NCI-H1048 (cell line): Measurements from ENCODE around the gene TMEM135.
"Not testable (repeated sequence)": the region's sequence is repeated elsewhere in the genome, so short reads cannot be mapped to it uniquely, and the experiment has no call there.

Experiments used
- DNase-seq: peaks from one replicate; lab custom pipeline; 2025; lab: John Stamatoyannopoulos, UW

The TMEM135 gene

GRCh38 chr11:87143641-87144040 is 105.9 kb downstream of the TMEM135 start:
- no peak for DNase-seq

DNA sequence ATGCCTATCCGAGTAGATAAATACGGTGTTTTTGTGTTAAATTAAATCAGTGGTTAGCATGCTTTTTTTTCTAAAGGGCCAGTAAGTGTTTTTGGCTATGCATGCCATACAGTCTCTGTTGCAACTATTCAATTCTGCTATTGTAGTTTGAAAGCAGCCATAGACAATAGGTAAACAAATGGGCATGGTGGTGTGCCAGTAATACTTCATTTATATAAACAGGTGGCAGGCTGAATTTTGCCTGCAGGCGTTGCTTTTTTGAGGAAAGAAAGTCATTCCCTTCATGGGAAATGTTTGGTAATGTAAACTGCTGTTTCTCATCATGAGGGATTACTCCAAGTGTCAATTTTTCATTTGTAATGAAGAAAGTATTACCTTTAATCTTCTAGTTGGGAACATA is 106.5 kb downstream of the TMEM135 start:
- DNase-seq, result no peak

- no peak for DNase-seq
Measured at GRCh38 chr11:87148749-87149148, 111.0 kb downstream of the TMEM135 start.

DNA sequence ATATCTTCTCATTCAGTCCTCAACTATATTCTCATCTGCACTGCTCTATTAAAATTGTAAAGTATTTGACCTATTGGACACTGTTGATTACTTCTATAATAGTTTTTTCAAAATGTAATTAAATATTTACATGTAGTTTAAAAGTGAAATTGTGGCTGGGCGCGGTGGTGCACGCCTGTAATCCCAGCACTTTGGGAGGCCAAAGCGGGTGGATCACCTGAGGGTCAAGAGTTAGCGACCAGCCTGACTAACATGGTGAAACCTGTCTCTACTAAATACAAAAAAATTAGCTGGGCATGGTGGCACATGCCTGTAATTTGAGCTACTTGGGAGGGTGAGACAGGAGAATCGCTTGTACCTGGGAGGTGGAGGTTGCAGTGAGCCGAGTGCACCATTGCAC is 112.0 kb downstream of the TMEM135 start:
- DNase-seq, result not testable (repeated sequence)

DNA sequence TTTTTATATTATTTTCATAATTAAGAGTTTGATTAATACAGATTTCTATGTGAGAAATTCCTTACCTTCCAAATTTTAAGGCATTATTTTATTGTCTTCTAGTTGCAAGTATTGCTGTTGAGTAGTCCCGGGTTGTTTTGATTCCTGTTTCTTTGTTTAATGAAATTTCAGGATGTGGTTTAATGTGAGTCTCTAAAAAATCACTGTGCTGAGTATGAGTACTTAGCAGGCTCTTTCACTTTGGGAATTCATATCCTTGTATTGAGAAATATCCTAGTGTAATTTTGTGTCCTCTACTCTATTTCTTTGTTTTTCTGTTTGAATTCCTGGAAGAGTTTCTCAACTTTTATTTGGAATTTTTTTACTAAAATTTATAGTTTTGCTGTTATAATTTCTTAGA is 113.2 kb downstream of the TMEM135 start:
- DNase-seq, result no peak

DNA sequence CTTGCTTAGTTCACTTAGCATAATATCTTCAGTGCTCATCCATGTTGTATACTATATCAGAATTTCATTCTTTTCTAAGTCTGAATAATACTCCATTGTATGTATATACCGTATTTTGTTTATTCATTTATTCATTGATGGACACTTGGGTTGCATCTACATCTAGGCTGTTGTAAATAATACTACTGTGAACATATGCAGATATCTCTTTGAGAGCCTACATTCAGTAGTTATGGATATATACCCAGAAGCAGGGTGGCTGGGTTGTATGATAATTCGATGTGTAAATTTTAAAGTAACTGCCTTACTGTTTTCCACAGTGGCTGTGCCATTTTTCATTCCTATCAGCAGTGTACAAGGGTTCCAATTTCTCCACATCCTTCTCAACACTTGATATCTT is 116.5 kb downstream of the TMEM135 start:
- no peak for DNase-seq

DNA sequence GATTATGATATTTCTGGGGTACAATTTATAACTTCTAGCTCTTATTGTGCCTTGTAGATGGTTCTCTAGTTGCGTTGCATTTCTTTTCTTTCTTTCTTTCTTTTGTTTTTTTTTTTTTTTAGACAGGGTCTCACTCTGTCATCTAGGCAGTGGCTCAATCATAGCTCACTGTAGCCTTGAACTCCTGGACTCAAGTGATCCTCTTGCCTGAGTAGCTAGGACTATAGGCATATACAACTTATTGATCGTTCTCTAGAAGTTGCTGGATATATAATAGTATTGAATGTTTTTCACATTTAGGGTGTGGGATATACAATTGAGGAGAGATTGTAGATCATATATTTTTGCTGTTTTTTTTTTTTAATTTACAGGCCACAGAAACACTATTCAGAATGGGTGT is 119.2 kb downstream of the TMEM135 start:
- DNase-seq, result no peak

GRCh38 chr11:87169076-87169475 is 131.3 kb downstream of the TMEM135 start:
- DNase-seq, result not testable (repeated sequence)

DNA sequence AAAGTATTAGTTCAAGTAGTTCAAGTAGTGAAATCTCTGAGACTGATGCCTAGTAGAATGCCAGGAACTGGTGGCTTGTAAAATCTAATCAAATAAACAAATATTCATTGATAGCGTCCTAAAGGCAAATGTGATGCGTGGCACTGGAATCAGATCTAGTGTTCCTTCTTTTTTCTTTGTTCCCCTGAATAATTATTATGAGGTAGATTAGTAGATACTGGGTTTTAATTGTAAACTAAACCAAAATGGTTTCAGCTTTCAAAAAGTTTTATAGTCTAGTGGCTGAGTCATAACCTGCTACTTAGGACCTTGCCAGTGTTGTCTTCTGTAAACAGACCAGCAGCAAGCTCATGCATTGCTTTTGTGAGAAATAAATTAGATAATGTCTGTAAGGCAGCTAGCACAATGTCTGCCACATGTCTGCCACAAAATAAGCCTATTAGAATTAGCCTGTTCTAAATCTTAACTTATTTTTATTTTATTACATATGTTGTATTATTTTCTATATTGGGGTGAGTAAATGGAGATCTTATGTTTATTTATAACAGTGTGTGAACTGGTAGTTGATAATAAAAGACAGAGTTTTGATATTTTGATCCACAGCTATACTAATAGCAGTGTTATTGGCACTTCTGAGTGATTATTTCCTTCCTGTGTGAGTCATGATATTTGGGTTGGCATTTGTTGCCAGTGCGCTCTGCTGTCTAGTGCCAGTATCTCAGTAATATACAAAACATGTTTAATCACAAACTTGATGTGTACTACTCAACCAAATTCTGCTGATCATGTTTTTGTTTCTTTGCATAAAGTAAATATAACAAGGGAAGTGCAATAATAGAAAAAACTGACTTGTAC is 135.7 kb downstream of the TMEM135 start:
- no peak for DNase-seq

DNA sequence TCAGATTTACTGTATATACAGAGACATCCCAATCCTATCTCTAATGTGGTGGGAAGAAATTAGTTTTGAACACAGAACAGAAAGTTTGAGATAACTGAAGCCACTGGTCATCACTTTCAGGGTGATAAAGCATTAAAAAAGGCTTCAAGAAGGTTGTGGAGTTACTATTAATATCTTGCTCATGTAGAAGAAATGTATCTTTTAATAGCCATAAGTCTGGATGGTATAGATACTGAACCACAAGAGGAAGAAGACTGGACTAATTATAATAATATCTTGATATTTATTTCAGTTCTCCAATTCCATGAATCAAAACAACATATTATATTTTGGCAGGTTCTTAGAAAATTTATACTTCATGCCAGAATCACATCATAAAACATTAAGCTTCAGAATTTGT is 137.1 kb downstream of the TMEM135 start:
- no peak for DNase-seq

DNA sequence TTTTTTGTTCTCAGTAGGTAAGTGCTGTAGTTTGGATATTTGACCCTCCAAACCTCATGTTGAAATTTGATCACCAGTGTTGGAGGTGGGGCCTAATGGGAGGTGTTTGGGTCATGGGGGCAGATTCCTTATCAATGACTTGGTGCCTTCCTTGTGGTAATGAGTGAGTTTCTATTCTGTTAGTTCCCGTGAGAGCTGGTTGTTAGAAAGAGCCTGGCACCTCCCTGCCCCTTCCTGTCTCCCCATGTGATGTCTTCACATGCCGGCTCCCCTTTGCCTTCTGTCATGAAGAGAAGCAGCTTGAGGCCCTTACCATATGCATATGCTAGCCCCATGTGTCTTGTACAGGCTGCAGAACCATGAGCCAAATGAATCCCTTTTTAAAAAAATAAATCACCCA is 138.3 kb downstream of the TMEM135 start:
- DNase-seq, result no peak

DNA sequence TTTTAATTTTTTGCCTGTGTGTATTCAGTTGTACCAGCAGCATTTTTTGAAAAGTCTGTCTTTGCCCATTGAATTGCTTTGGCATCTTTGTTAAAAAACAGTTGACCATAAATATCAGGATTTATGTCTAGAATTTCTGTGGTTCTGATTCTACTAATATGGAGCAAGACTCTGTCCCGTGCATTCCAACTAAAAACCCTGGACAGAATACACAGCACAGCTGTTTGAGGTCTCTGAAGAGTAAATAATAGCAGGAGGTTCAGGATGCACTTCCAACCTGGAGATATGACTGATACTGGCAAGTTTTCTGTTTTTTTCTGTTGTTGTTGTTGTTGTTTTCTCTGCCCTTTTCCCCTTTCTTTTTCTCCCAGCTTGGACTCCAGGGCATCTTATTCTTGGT is 141.9 kb downstream of the TMEM135 start:
- no peak for DNase-seq

DNA sequence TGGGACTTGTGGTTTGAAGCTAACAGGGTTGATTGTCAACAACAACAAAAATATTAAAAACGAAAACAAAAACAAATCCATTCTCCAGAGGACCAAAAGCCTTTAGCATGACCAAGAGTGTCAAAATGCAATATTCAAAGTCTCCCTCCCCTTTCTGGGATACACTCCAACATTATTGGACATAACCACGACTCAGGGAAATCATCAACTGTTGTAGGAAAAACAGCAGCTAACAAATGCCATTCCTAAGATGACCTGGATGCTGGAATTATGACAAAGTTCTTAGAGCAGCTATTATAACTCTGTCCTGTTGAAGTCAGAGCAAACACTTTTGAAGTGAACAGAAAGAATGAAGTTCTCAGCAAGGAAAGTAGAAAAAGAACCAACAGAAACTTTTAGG is 143.0 kb downstream of the TMEM135 start:
- DNase-seq, result no peak

DNA sequence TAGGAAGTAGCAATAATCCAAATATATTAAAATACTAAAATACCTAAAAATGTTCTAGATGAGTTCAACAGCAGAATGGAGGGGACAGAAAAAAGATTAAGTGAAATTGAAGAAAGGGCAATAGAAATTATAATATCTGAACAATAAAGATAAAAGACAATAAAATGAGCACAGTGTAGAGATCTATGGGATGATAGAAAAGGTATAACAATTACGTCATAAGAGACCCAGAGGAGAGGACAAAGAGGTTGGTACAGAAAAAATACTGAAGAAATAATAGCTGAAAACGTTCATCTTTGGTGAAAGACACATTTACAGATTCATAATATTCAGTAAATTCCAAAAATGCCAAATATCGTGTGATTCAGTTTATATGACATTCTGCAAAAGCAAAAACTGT is 143.4 kb downstream of the TMEM135 start:
- no peak for DNase-seq

- DNase-seq, result no peak
Measured at GRCh38 chr11:87185228-87185627, 147.5 kb downstream of the TMEM135 start.

DNA sequence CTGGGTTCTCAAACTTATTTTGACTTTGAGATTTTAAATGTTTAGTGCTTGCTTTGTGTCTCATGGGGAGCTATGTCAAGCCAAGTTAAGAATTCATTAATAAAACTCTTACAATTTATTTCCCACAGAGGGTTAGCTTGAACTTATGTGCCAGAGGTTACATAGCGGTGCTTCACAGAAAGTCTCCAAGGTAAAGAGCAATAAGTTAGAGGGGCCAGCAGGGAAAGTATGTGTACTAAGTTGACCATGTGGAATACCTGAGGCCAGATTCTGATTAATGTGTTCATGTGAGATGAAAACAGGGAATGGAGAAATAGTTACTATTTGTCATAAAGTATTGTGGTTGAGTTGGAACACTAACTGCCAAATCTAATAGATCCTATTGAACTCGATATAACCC is 149.3 kb downstream of the TMEM135 start:
- no peak for DNase-seq

DNA sequence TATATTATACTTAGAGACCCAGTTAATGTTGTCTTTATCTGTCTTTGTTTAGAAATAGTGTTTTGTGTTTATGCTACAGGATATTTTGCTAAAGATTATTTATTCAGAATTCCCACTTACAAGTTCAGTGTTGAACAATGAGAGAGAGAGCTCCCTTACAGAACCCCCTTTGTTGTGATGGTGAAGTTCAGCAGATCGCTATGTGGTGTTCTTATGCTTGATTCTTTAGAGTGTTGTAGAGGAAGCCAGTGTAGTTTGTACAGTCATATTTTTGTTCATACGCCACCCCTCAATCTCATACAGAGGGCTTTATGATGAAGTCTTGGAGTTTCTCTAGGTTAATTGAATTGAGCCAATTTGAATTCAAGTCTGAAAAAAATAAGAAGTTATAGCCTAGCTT is 150.2 kb downstream of the TMEM135 start:
- no peak for DNase-seq

GRCh38 chr11:87188396-87188795 is 150.7 kb downstream of the TMEM135 start:
- DNase-seq, result not testable (repeated sequence)

- not testable (repeated sequence) for DNase-seq
Measured at GRCh38 chr11:87188921-87189320, 151.2 kb downstream of the TMEM135 start.

- DNase-seq, result no peak
Measured at GRCh38 chr11:87190071-87190470, 152.3 kb downstream of the TMEM135 start.

- no peak for DNase-seq
Measured at GRCh38 chr11:87193756-87194470, 156.2 kb downstream of the TMEM135 start.

DNA sequence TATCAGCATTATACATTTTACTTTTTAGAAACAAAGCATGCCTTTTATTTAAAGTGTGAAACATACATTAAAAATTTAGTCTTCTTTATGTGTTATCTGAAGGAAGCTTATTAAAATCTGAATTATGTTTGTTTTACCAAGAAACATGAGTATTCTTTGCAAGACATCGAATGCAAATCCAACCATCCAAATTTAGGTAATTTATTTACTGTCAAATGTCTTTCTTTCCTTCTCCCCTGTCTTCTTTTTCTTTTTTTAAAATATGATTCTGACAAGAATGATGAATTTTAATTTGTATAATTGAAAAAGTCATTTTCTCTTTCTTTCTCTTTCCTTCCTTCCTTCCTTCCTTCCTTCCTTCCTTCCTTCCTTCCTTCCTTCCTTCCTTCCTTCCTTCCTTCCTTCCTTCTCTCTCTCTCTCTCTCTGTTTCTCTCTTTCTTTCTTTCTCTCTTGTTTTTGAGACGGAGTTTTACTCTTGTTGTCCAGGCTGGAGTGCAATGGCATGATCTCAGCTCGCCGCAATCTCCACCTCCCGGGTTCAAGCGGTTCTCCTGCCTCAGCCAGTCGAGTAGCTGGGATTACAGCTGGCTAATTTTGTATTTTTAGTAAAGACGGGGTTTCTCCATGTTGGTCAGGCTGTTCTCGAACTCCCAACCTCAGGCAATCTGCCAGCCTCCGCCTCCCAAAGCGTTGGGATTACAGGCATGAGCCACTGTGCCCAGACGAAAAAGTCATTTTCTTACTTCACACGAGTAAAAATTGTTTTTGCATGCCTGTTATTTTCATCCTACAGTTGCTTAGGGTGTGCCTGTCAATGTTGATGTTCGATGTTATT is 157.5 kb downstream of the TMEM135 start:
- DNase-seq, result no peak
